K562 (cell line): ENCODE results near the gene FBRS. TPM values are rescaled to one million over a fixed set of nuclear protein-coding genes. Genes with fewer than 3 reads are reported as not detected.

Source experiments
- GTF2F1 ChIP-seq: IDR thresholded peaks from 2 replicates; pipeline ENCODE4 v1.6.1; 2011; ENCODE audit warnings: low read depth, low read length, improper control_type of control experiment
- HCFC1 ChIP-seq: IDR thresholded peaks from 2 replicates; pipeline ENCODE4 v1.6.1; 2012; ENCODE audit warnings: low read depth, low read length, improper control_type of control experiment
- HDAC2 ChIP-seq: fragments of 450-650 bp; IDR thresholded peaks from 2 replicates; pipeline ENCODE4 v1.6.1; 2016; ENCODE audit warnings: mild to moderate bottlenecking
- HNRNPK ChIP-seq: fragments of 200-400 bp; formaldehyde crosslinking; IDR thresholded peaks from one replicate; pipeline ENCODE4 v1.6.1; 2018; ENCODE audit warnings: mild to moderate bottlenecking, low read depth, low read length; ENCODE audit not compliant: poor library complexity, severe bottlenecking
- MXI1 ChIP-seq: IDR thresholded peaks from 2 replicates; pipeline ENCODE4 v1.6.1; 2011; ENCODE audit warnings: low read depth, mild to moderate bottlenecking, improper control_type of control experiment, low read length
- NEUROD1 ChIP-seq: fragments of 150-350 bp; IDR thresholded peaks from 2 replicates; pipeline ENCODE4 v1.6.1; 2014; ENCODE audit warnings: borderline replicate concordance, low read length, low read depth; ENCODE audit not compliant: partially characterized antibody
- RB1 ChIP-seq: fragments of 450-650 bp; IDR thresholded peaks from 2 replicates; pipeline ENCODE4 v1.6.1; 2017; ENCODE audit warnings: low read depth, mild to moderate bottlenecking
- SRSF3 ChIP-seq: fragments of 200-400 bp; formaldehyde crosslinking; IDR thresholded peaks from 2 replicates; pipeline ENCODE4 v1.6.1; 2016; ENCODE audit warnings: mild to moderate bottlenecking, low read length, moderate library complexity; ENCODE audit not compliant: insufficient read depth
- TBL1XR1 ChIP-seq, 2 experiments: IDR thresholded peaks; 2 replicates each; pipeline ENCODE4 v1.6.1; 2012; ENCODE audit warnings: improper control_type of control experiment in 2 of 2, low read length in 2 of 2, mild to moderate bottlenecking in 1 of 2
- ZKSCAN8 ChIP-seq: fragments of 200-800 bp; sonication (Bioruptor generic); IDR thresholded peaks from 2 replicates; pipeline ENCODE4 v1.6.1; 2016; ENCODE audit warnings: missing genetic modification characterization, missing compliant biosample characterization
- ZNF197 ChIP-seq: fragments of 200-800 bp; sonication (Bioruptor generic); IDR thresholded peaks from 2 replicates; pipeline ENCODE4 v1.6.1; 2016; ENCODE audit warnings: low read depth, missing genetic modification characterization, missing compliant biosample characterization
- ZNF24 ChIP-seq: fragments of 450-650 bp; IDR thresholded peaks from 2 replicates; pipeline ENCODE4 v1.6.1; 2016
- ZNF668 ChIP-seq: fragments of 250-450 bp; sonication (Bioruptor Pico); IDR thresholded peaks from 2 replicates; pipeline ENCODE4 v1.8.0; 2022; ENCODE audit warnings: mild to moderate bottlenecking, inconsistent platforms
- ZNF696 ChIP-seq: fragments of 250-450 bp; sonication (Bioruptor Pico); conservative IDR thresholded peaks from 2 replicates; pipeline ENCODE4 v1.4.0; 2020; ENCODE audit warnings: mild to moderate bottlenecking, moderate library complexity
- polyA plus RNA-seq, 8 experiments: library from polyadenylated mRNA; depleted of rRNA in 4 of 8; stranded (reverse) in 5 of 8; unstranded in 3 of 8; fragments of >200 nt; fragmentation: Nextera tagmentation in 2 of 8; fragmentation: Illumina TruSeq in 1 of 8; extraction: Ambion mirVana in 2 of 8; extraction: Trizol in 1 of 8; gene quantifications; 2 replicates each; pipeline versions ENCODE4 v1.2.1 to v1.2.3, GENCODE V29; 2011 to 2014; ENCODE audit warnings: inconsistent platforms in 1 of 8, missing spikeins in 1 of 8
- total RNA-seq, 7 experiments: library from RNA; depleted of rRNA in 6 of 7; stranded (reverse); fragments of >200 nt in 6 of 7; fragmentation: Illumina TruSeq in 2 of 7; extraction: Trizol in 2 of 7; gene quantifications; 2 replicates each; pipeline versions ENCODE4 v1.2.1 to v1.2.3, GENCODE V29; 2011 to 2021; ENCODE audit warnings: low replicate concordance in 1 of 7
- TF ChIP-seq, protein P1 (sequence below): sonication (generic); formaldehyde crosslinking; IDR thresholded peaks from 2 replicates; pipeline ENCODE4 v1.8.0; 2022; ENCODE audit warnings: mild to moderate bottlenecking, low read depth, missing genetic modification reagents
- TF ChIP-seq, protein P2 (sequence below): IDR thresholded peaks from 2 replicates; pipeline ENCODE4 v1.6.1; 2011; ENCODE audit not compliant: insufficient read length; ENCODE audit errors: extremely low read depth
- TF ChIP-seq, protein P3 (sequence below), 3 experiments: fragments of 200-800 bp in 1 of 3; sonication (Bioruptor generic) in 1 of 3; sonication (generic) in 1 of 3; formaldehyde crosslinking in 1 of 3; IDR thresholded peaks; 2 replicates each; pipeline versions ENCODE4 v1.6.1 to v1.8.0; 2016 to 2022; ENCODE audit warnings: mild to moderate bottlenecking in 2 of 3, missing compliant biosample characterization in 2 of 3, missing genetic modification characterization in 2 of 3, missing genetic modification reagents in 1 of 3
- TF ChIP-seq, protein P4 (sequence below): fragments of 450-650 bp; IDR thresholded peaks from 2 replicates; pipeline ENCODE4 v1.7.1; 2018; ENCODE audit warnings: mild to moderate bottlenecking, low read depth; ENCODE audit not compliant: partially characterized antibody
- TF ChIP-seq, protein P5 (sequence below): sonication (generic); formaldehyde crosslinking; IDR thresholded peaks from 2 replicates; pipeline ENCODE4 v1.8.0; 2022; ENCODE audit warnings: mild to moderate bottlenecking, missing genetic modification reagents, borderline replicate concordance

The FBRS gene
- total and polyA plus RNA-seq, 9 of the 15 experiments (the other 6 are each of a cell fraction or from before 2014, with no cell fraction given), result 0.32 to 59.5 (median 13.1) TPM

DNA sequence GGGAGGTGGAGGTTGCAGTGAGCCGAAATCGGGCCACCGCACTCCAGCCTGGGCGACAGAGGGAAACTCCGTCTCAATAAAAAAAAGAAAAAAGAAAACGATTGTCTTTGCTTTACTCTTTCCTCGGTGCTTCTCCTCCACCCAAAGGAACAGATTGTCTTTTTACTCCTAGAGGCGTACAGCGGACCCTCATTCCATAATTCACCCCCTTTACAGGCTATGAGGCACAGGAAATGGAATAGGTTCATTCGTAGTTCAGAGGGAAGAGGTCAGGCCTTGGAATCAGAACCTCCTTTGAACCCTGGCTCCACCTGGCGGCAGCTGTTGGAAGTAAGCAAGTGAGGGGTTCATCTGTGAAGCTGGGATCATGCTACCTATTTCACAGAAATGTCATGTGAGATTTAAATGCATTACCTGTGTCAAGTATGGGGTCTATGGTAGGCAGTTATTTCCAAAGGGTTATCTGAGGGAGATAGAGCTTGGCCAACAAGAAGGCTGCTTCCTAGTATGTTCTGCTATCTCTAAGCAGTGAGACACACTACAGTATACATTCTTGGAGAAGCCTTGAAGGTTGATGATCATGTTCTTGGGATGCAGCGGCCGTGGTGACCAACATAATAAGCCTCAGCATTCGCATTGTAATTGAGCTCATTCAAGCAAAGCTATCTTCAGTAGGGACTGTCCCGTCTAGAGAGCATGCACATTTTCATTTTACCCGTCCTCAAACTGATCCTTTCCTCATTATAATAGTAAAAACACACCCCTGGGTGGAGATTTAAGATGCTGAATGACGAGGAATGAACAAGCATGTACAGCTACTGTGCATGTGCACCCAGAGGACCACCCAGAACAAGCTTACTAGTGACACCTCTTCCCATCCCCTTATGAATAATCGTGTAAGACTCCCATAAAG, 29.3 kb upstream of the FBRS start (continued):
- TF ChIP-seq NEUROD1 (peak; percentile 20), ZNF24 (no peak), ZNF197 (CRISPR knock-in tag) (no peak), RB1 (no peak; the same call in 1 of the 2 replicates), HDAC2 (no peak), ZNF668 (CRISPR knock-in tag) (no peak), ZKSCAN8 (no peak), HNRNPK (no peak), HCFC1 (no peak), MXI1 (no peak), SRSF3 (no peak), ZNF696 (no peak), GTF2F1 (no peak), TBL1XR1 (IDR thresholded peaks at IDR 0.05; ENCODE audit: low read length in 2 of 2) (peak in 1 of 2 experiments; percentile 40; a peak in 1 of 4 replicates)
- TF ChIP-seq, protein P1, sequence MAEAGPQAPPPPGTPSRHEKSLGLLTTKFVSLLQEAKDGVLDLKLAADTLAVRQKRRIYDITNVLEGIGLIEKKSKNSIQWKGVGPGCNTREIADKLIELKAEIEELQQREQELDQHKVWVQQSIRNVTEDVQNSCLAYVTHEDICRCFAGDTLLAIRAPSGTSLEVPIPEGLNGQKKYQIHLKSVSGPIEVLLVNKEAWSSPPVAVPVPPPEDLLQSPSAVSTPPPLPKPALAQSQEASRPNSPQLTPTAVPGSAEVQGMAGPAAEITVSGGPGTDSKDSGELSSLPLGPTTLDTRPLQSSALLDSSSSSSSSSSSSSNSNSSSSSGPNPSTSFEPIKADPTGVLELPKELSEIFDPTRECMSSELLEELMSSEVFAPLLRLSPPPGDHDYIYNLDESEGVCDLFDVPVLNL (CRISPR knock-in tag), result no peak
- TF ChIP-seq, protein P2, sequence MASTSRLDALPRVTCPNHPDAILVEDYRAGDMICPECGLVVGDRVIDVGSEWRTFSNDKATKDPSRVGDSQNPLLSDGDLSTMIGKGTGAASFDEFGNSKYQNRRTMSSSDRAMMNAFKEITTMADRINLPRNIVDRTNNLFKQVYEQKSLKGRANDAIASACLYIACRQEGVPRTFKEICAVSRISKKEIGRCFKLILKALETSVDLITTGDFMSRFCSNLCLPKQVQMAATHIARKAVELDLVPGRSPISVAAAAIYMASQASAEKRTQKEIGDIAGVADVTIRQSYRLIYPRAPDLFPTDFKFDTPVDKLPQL, result no peak
- TF ChIP-seq, protein P3, sequence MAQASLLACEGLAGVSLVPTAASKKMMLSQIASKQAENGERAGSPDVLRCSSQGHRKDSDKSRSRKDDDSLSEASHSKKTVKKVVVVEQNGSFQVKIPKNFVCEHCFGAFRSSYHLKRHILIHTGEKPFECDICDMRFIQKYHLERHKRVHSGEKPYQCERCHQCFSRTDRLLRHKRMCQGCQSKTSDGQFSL (CRISPR knock-in tag; IDR thresholded peaks at IDR 0.05), result no peak
- TF ChIP-seq, protein P3 (tag; IDR thresholded peaks at IDR 0.05), result no peak
- TF ChIP-seq, protein P4, sequence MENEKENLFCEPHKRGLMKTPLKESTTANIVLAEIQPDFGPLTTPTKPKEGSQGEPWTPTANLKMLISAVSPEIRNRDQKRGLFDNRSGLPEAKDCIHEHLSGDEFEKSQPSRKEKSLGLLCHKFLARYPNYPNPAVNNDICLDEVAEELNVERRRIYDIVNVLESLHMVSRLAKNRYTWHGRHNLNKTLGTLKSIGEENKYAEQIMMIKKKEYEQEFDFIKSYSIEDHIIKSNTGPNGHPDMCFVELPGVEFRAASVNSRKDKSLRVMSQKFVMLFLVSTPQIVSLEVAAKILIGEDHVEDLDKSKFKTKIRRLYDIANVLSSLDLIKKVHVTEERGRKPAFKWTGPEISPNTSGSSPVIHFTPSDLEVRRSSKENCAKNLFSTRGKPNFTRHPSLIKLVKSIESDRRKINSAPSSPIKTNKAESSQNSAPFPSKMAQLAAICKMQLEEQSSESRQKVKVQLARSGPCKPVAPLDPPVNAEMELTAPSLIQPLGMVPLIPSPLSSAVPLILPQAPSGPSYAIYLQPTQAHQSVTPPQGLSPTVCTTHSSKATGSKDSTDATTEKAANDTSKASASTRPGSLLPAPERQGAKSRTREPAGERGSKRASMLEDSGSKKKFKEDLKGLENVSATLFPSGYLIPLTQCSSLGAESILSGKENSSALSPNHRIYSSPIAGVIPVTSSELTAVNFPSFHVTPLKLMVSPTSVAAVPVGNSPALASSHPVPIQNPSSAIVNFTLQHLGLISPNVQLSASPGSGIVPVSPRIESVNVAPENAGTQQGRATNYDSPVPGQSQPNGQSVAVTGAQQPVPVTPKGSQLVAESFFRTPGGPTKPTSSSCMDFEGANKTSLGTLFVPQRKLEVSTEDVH, result no peak
- TF ChIP-seq, protein P5, sequence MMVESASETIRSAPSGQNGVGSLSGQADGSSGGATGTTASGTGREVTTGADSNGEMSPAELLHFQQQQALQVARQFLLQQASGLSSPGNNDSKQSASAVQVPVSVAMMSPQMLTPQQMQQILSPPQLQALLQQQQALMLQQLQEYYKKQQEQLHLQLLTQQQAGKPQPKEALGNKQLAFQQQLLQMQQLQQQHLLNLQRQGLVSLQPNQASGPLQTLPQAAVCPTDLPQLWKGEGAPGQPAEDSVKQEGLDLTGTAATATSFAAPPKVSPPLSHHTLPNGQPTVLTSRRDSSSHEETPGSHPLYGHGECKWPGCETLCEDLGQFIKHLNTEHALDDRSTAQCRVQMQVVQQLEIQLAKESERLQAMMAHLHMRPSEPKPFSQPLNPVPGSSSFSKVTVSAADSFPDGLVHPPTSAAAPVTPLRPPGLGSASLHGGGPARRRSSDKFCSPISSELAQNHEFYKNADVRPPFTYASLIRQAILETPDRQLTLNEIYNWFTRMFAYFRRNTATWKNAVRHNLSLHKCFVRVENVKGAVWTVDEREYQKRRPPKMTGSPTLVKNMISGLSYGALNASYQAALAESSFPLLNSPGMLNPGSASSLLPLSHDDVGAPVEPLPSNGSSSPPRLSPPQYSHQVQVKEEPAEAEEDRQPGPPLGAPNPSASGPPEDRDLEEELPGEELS (CRISPR knock-in tag), result no peak
